Measurements from ENCODE around the gene MEGF8. TPM values are rescaled to one million over a fixed set of nuclear protein-coding genes. Genes with fewer than 3 reads are reported as not detected.
"Not testable (repeated sequence)": the region's sequence is repeated elsewhere in the genome, so short reads cannot be mapped to it uniquely, and the experiment has no call there.

MEGF8 gene
- total RNA-seq, 1 donor from 2014 or later = 45.0 TPM

GRCh38 chr19:42333018-42333417, 7.6 kb downstream of the MEGF8 start:
- TF ChIP-seq CTCF (IDR thresholded peaks at IDR 0.05; ENCODE audit: insufficient read depth, low read length, poor library complexity, severe bottlenecking) = no peak
- H3K36me3 ChIP-seq (ENCODE audit: control insufficient read depth, insufficient read depth, low read length) = no peaks in the 10 kb centered on the region
- no peak for DNase-seq (ENCODE audit: low read depth)

DNA sequence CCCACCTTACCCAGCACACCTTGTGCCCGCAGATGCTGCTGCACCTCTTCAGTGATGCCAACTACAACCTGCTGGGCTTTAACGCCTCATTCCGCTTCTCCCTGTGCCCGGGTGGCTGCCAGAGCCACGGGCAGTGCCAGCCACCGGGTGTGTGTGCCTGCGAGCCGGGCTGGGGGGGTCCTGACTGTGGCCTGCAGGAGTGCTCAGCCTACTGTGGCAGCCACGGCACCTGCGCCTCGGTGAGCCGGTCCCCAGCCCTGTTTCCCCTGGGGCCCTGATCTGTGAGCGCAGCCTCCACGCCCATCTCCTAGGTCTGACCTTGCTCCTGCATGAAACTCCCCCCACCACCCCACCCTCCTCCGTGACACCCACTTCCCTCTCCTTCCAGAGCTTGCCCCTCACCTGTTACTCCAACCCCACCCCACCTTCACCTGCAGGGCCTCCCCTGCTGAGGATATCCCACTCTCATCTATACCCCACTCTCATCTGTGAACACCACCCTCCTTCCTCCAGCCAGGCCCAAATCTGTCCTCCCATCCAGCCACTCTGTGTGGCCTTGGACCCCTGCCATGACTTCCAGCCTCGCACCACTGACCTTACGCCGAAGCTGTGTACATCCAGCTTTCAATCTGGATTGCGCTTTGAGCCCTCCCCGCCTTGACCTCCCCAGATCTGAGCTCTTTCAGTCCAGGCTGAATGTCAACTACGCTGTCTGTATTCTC, 8.7 kb downstream of the MEGF8 start:
- DNase-seq (ENCODE audit: low read depth) = no peak
- no peaks in the 10 kb centered on the region for H3K36me3 ChIP-seq (ENCODE audit: control insufficient read depth, insufficient read depth, low read length)
- no peaks in the 10 kb centered on the region for H3K27me3 ChIP-seq (ENCODE audit: control insufficient read depth, insufficient read depth, low read length)
- no peak overlapping the region for H3K4me3 ChIP-seq (ENCODE audit: low read depth, low read length)
- TF ChIP-seq CTCF (IDR thresholded peaks at IDR 0.05; ENCODE audit: insufficient read depth, low read length, poor library complexity, severe bottlenecking) = no peak

More at GRCh38 chr19:42333018-42333417, 7.6 kb downstream of the MEGF8 start:
- Histone ChIP-seq H3K27me3 (ENCODE audit: control insufficient read depth, insufficient read depth, low read length) (no peaks in the 10 kb centered on the region), H3K4me3 (ENCODE audit: low read depth, low read length) (no peak overlapping the region)

DNA sequence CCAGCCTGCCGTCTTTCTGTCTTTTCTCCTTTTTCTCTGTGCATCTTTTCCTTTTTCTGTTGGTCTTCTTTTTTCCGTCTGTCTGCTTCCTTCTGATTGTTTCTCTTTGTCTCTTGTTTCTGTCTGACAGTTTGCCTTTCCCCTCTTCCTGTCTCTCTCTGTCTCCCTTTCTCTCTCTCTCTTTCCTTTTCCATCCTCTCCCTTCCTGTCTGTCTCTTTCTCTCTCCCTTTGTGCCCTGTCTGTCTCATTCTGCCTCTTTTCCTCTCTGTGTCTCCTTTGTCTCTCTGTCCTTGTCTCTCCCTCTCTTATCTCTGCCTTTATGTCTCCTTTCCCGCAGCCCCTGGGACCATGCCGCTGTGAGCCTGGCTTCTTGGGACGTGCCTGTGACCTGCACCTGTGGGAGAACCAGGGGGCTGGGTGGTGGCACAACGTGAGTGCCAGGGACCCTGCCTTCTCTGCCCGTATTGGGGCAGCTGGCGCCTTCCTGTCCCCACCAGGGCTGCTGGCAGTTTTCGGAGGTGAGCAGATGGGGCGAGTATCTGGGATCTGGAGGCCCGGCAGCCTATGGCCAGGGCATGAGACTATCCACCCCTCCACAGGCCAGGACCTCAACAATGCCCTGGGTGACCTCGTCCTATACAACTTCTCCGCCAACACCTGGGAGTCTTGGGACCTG, 9.4 kb downstream of the MEGF8 start:
- H3K27me3 ChIP-seq (ENCODE audit: control insufficient read depth, insufficient read depth, low read length) = no peaks in the 10 kb centered on the region
- TF ChIP-seq CTCF (IDR thresholded peaks at IDR 0.05; ENCODE audit: insufficient read depth, low read length, poor library complexity, severe bottlenecking) = no peak
- DNase-seq (ENCODE audit: low read depth) = no peak

GRCh38 chr19:42335374-42335936, 10.0 kb downstream of the MEGF8 start:
- no peaks in the 10 kb centered on the region for H3K27me3 ChIP-seq (ENCODE audit: control insufficient read depth, insufficient read depth, low read length)
- DNase-seq (ENCODE audit: low read depth) = no peak
- H3K36me3 ChIP-seq (ENCODE audit: control insufficient read depth, insufficient read depth, low read length) = no peaks in the 10 kb centered on the region
- no peak for TF ChIP-seq CTCF (IDR thresholded peaks at IDR 0.05; ENCODE audit: insufficient read depth, low read length, poor library complexity, severe bottlenecking)
- no peak overlapping the region for H3K4me3 ChIP-seq (ENCODE audit: low read depth, low read length)

More for the DNA sequence above, 9.4 kb downstream of the MEGF8 start:
- no peaks in the 10 kb centered on the region for H3K36me3 ChIP-seq (ENCODE audit: control insufficient read depth, insufficient read depth, low read length)
- no peak overlapping the region for H3K4me3 ChIP-seq (ENCODE audit: low read depth, low read length)

GRCh38 chr19:42335971-42336370, 10.5 kb downstream of the MEGF8 start:
- Histone ChIP-seq H3K27me3 (ENCODE audit: control insufficient read depth, insufficient read depth, low read length) (no peaks in the 10 kb centered on the region), H3K36me3 (ENCODE audit: control insufficient read depth, insufficient read depth, low read length) (no peaks in the 10 kb centered on the region), H3K4me3 (ENCODE audit: low read depth, low read length) (no peak overlapping the region)
- no peak for TF ChIP-seq CTCF (IDR thresholded peaks at IDR 0.05; ENCODE audit: insufficient read depth, low read length, poor library complexity, severe bottlenecking)
- no peak for DNase-seq (ENCODE audit: low read depth)

- H3K4me3 ChIP-seq (ENCODE audit: low read depth, low read length); H3K36me3 ChIP-seq (ENCODE audit: control insufficient read depth, insufficient read depth, low read length); H3K27me3 ChIP-seq (ENCODE audit: control insufficient read depth, insufficient read depth, low read length); DNase-seq (ENCODE audit: low read depth): not testable (repeated sequence)
Observed at GRCh38 chr19:42339126-42339860, 13.9 kb downstream of the MEGF8 start.

DNA sequence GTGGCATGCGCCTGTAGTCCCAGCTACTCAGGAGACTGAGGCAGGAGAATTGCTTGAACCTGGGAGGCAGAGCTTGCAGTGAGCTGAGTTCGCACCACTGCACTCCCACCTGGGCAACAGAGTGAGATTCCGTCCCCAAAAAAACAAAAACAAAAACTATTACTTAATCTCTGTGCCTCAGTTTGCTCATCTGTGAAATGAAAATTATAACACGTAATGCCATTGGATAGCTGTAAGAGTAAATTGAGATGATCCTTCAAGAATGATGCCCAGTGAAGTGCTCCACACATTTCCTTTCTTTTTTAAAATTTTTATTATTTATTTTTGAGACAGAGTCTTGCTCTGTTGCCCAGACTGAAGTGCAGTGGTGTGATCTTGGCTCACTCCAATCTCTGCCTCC, 14.5 kb downstream of the MEGF8 start:
- not testable (repeated sequence) for DNase-seq (ENCODE audit: low read depth); H3K27me3 ChIP-seq (ENCODE audit: control insufficient read depth, insufficient read depth, low read length); H3K4me3 ChIP-seq (ENCODE audit: low read depth, low read length); H3K36me3 ChIP-seq (ENCODE audit: control insufficient read depth, insufficient read depth, low read length)

All from kidney epithelial cell (primary cell).